Activated CD4-positive, alpha-beta T cell treated with anti-CD3 and anti-CD28 coated beads, Interleukin-2, amount 50 U/mL, for 1 hour (primary cell): ENCODE results near the gene GGA1.
A peak's percentile ranks its signal among the peaks of the same experiment; 100 is the strongest.

Experiments used
- DNase-seq: peaks from one replicate; pipeline ENCODE4 v3.0.0-alpha.2; 2020

GGA1 gene

GRCh38 chr22:37676736-37677492 is 68.3 kb downstream of the GGA1 start:
- DNase-seq: peak; percentile 94

GRCh38 chr22:37677493-37677974 is 68.9 kb downstream of the GGA1 start:
- no peak for DNase-seq

- DNase-seq: no peak
Measured at GRCh38 chr22:37678372-37678771, 69.7 kb downstream of the GGA1 start.

GRCh38 chr22:37679670-37680069 is 71.0 kb downstream of the GGA1 start:
- no peak for DNase-seq

GRCh38 chr22:37680191-37680851 is 71.7 kb downstream of the GGA1 start:
- no peak for DNase-seq

GRCh38 chr22:37681001-37681424 is 72.4 kb downstream of the GGA1 start:
- no peak for DNase-seq

GRCh38 chr22:37681556-37682049 is 73.0 kb downstream of the GGA1 start:
- peak; percentile 69 for DNase-seq
